Measurements from ENCODE around the gene NPSR1. TPM values are rescaled to one million over a fixed set of nuclear protein-coding genes. Genes with fewer than 3 reads are reported as not detected.

Gene NPSR1
- total RNA-seq, 1 donor from 2014 or later, result not detected

- no peaks in the 10 kb centered on the region for H3K27me3 ChIP-seq (ENCODE audit: low read depth)
- intact Hi-C loops (cut with micrococcal nuclease), result no loop called here
- no peak overlapping the region for H3K4me3 ChIP-seq
- TF ChIP-seq CTCF (IDR thresholded peaks at IDR 0.05; ENCODE audit: borderline replicate concordance), result no peak
- H3K27ac ChIP-seq (replicated peaks), result no peak overlapping the region
- H3K9me3 ChIP-seq (replicated peaks), result no peaks in the 10 kb centered on the region
- no peak for DNase-seq
- peaks cover 5% of the 10 kb centered on the region for H3K4me1 ChIP-seq
- no peaks in the 10 kb centered on the region for H3K36me3 ChIP-seq
Measured at GRCh38 chr7:34728156-34728555, 70.1 kb downstream of the NPSR1 start.

GRCh38 chr7:34734771-34735170, 76.8 kb downstream of the NPSR1 start:
- no peaks in the 10 kb centered on the region for H3K27me3 ChIP-seq (ENCODE audit: low read depth)
- no peak overlapping the region for H3K4me3 ChIP-seq
- no peak for TF ChIP-seq CTCF (IDR thresholded peaks at IDR 0.05; ENCODE audit: borderline replicate concordance)
- no peaks in the 10 kb centered on the region for H3K9me3 ChIP-seq (replicated peaks)
- H3K27ac ChIP-seq (replicated peaks), result no peak overlapping the region
- H3K4me1 ChIP-seq, result peaks cover 9% of the 10 kb centered on the region
- DNase-seq, result no peak
- no peaks in the 10 kb centered on the region for H3K36me3 ChIP-seq
- intact Hi-C loops (cut with micrococcal nuclease), result no loop called here

GRCh38 chr7:34735526-34735925, 77.5 kb downstream of the NPSR1 start:
- Histone ChIP-seq H3K9me3 (replicated peaks) (no peaks in the 10 kb centered on the region), H3K4me3 (no peak overlapping the region), H3K4me1 (peaks cover 9% of the 10 kb centered on the region), H3K27me3 (ENCODE audit: low read depth) (no peaks in the 10 kb centered on the region), H3K36me3 (no peaks in the 10 kb centered on the region), H3K27ac (replicated peaks) (no peak overlapping the region)
- TF ChIP-seq CTCF (IDR thresholded peaks at IDR 0.05; ENCODE audit: borderline replicate concordance), result no peak
- no peak for DNase-seq
- intact Hi-C loops (cut with micrococcal nuclease), result no loop called here

GRCh38 chr7:34739651-34740300, 81.8 kb downstream of the NPSR1 start:
- no peak for TF ChIP-seq CTCF (IDR thresholded peaks at IDR 0.05; ENCODE audit: borderline replicate concordance)

GRCh38 chr7:34740840-34741239, 82.8 kb downstream of the NPSR1 start:
- Histone ChIP-seq H3K9me3 (replicated peaks) (peaks cover 9% of the 10 kb centered on the region), H3K27ac (replicated peaks) (no peak overlapping the region), H3K4me1 (peaks cover 3% of the 10 kb centered on the region), H3K27me3 (ENCODE audit: low read depth) (no peaks in the 10 kb centered on the region), H3K36me3 (no peaks in the 10 kb centered on the region), H3K4me3 (no peak overlapping the region)
- TF ChIP-seq CTCF (IDR thresholded peaks at IDR 0.05; ENCODE audit: borderline replicate concordance), result no peak
- no peak for DNase-seq
- intact Hi-C loops (cut with micrococcal nuclease), result no loop called here

More at GRCh38 chr7:34739651-34740300, 81.8 kb downstream of the NPSR1 start:
- Histone ChIP-seq H3K36me3 (no peaks in the 10 kb centered on the region), H3K27ac (replicated peaks) (no peak overlapping the region), H3K27me3 (ENCODE audit: low read depth) (no peaks in the 10 kb centered on the region), H3K4me1 (peaks cover 9% of the 10 kb centered on the region), H3K9me3 (replicated peaks) (peaks cover 9% of the 10 kb centered on the region), H3K4me3 (no peak overlapping the region)
- intact Hi-C loops (cut with micrococcal nuclease), result no loop called here
- DNase-seq, result no peak
